NCI-H146 (cell line): ENCODE data around the gene PHF21B.
"Not testable (repeated sequence)": the region's sequence is repeated elsewhere in the genome, so short reads cannot be mapped to it uniquely, and the experiment has no call there.

ENCODE experiments used
- DNase-seq: peaks from one replicate; lab custom pipeline; 2025; lab: John Stamatoyannopoulos, UW

The PHF21B gene

DNA sequence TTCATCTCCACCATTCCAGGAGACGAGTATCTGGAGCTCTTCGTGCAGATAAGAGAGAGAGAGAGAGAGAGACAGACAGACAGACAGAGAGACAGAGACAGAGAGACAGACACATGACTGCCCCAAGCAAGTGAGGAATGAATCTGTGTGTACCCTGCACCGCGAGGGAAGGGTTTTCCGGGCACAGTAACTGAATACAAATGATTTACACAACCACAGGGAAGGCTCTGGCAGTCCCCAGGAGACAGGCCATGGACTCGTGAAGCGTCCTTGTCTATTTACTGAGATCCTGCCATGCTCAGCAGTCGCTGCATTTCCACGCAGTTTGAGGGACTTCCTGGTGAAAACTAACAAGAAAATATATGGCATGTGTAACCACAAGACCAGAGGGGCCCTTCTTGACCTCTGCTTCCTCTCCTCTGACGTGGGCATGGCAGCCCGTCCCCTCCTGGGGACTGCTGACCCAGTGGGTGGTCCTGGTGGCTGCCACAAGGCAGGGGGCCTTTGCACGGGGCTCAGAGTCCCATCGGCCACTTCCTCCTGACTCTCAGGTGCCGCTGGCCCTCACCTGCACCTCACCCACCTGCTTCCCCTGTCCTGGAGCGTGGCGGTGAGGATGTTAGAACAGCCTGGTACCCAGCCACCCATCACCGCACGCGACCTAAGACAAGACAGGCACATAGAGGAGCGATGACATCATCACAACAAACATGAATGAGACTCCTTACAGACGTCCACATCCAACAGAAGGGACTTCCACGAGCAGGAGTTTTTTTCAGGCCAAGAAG lies 75.9 kb downstream of the PHF21B start:
- DNase-seq = peak; percentile 11

DNA sequence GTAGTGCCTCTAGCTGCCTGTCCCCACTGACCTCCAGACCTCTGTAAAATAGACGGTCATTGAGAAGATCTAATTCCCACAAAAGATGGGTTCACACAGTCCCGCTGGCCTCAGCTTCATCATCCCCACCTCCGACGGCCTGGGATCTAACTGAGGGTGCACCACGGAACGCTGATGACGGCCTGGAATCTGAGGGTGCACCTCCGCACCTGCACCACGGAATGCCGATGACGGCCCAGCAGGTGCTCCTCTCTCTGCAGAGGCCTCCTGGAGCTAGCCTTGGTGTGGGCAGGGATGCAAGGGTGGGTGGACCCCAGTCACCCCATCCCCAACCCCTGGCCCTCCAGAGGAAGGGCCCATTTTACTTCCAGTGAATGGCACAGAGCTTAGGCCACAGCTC lies 77.3 kb downstream of the PHF21B start:
- no peak for DNase-seq

DNA sequence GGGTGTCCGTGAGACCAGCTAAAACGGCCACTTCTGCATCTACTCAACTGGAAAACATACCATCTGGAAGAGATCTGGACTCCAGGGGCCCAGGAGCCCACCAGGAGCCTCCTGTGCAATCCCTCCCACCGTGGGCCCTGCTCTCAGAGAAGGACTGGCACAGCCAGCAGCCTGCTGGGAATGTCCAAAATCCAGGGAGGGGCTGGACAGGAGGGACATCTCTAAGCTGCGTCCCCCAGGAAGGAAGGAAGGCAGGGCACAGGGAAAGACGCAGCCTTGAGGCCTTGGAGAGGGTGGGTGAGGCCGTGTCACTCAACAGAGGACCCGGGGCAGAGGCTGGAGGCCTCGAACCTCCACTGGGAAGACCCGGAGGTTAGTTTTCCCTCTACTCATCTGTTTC lies 78.0 kb downstream of the PHF21B start:
- no peak for DNase-seq

DNA sequence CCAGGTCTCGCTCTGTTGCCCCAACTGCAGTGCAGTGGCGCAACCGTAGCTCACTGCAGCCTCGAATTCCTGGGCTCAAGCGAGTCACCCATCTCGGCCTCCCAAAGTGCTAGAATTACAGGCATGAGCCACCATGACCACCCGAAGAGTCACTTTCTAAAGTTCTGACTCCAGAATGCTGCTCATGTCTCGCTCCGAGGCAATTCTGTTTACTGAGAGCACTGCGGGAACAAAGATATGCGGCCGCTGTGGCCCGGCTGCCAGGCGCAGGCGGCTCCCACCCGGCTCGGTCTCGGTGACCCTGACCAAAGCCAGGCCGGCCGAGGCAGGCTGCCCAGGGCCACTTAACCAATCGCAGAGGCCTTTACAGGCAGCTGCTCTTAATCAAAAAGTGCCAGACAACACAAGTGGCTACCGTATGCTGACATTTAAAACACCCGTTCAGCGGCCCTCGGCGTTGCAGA lies 78.7 kb downstream of the PHF21B start:
- no peak for DNase-seq

DNA sequence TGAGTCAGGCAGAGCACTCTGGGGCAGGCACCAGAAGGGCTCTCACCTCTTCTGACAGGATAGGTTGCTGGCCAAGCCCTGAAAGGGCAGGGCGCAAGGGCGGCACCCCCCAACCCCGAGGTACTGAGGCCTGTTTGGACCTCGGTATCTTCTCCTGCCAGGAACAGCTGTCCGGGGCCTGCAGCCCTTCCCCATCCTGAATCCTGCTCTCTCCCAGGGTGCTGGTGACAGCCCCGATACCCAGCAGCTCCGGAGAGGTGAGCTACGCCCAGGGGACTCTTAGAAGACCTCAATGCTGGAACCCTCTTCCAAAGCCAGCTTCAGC lies 79.1 kb downstream of the PHF21B start:
- no peak for DNase-seq

DNA sequence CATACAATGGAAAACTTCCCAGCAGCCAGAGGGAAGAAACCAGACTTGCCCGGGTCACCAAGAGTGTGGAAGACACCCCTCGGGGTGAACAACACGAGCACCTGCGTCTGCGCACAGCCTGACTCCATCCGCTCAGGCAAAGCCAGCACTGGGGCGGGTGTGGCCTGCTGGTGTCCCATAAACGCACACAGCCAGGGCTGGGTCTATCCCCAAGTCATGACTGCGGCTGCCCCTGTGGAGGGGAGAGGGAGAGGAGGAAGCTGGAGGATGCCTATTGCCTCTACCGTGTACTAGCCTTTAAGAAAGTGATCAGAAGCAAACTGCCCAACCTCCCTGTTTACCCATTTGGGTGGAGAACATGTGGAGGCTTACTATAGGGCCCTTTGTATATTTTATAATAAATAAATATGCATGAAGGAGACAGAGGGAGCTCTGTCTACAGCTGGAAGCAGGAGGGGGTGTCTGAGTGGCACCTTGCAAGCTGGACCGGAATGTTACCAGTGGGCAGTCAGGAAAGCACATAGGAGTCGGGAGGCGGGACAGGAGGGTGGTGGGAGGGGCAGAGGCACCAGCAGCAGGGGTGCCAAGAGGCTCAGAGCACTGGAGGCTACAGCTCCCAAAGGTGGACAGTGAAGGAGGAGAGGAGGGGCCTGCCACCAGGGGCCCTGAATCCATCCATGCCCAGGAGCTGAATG lies 79.6 kb downstream of the PHF21B start:
- no peak for DNase-seq

DNA sequence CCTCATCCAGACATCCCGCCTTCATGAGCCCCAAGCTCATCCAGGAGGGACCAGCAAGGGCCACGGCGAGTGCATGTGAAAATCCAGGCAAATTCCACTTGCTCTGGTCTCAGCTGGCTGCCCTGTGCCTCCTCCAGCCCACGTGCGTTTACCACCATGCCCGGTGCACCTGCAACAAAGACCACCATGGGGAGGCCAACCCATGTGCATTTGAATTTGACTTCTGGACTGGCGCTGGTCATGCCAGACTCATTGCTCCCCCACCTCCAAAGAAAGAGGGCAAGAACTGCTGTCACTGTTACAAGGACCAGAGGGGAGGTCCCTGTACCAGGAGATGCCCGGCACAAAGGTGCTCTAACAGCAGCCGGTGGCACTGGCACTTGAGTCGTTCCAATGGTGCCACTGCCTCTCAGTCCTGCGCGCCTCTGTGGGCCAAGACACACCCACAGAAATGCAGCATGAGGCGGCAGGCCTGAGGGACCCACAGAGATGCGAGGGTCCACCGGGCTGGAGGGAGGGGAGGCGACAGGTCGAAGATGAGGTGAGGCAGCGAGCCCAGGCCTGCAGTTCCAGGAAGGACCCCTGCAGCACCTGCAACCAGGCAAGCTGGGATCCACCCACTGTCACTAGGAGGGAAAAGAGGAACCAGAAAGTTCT lies 80.3 kb downstream of the PHF21B start:
- no peak for DNase-seq

DNA sequence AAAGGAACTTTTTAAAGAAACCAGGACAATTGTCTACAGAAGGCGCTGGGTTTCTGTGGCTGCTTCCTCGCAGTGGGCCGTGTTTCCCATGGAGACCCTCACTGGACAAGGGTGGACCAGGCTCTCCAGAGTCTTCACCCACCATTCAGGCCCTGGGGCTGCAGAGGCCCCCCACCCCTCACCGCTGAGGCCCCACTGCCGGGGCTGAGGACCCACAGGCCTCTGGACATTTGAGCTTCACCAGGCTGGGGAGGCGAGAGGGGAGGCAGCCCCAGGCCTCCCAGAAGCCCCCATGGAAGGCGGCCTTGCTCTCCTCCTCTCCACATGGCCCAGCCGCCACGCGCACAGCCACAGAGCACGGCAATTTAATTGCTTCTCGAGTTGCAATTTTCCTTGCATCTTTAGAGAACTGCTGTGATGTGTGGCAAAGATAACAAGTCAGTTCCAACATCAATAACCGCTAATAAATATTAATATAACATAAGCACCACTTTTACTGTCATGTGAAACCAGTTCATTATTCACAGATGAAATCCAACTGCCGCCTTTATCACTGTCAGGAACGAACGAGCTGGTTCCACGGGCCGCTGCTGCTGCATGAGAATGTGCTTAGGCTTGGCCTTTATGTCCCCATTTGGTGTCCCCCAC lies 81.0 kb downstream of the PHF21B start:
- DNase-seq = no peak

DNA sequence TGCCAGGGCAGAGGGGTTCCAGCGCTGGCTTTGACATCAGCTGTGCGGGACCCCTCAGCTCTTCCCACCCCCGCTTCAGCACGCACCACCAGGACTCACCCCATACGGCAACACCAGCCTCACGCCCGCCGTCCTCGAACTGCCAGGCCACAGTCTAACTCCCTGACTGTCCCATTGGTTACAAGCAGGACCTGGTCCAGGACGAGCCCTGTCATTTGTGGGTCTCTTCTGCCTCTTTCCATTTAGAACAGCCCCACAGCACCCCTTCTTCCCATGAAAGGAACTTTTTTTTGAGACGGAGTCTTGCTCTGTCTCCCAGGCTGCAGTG lies 81.7 kb downstream of the PHF21B start:
- no peak for DNase-seq

DNA sequence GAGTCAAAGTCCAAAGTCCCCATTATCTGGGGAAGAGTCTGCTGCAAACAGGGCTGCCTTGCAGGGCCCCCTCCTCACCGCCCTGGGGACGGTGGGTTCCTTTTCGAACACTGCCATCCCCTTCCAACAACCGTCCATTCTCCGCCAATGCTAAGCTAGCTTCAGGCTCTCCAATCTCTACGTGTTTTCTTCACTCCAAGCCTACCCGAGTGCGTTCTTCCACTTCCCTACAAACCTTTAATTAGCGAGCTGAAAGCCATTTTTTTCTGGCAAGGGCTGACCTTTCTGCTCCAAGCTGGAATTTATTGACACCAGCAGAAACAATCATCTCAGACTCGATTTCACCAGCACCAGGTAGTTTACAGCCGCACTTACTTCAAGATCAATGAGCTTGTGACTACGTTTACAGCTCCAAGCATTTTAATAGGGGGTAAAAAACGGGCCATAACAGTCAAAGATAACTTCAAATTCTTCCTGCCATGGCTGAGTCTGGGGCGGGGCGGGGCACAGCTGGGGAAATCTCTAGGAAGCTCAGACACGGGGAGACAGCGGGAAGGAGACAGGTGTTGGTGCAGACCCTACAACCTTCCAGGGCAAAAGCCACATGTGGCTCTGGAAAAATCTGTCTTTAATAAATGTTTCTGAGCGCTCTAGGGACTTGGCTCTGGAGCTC lies 82.2 kb downstream of the PHF21B start:
- DNase-seq = no peak

DNA sequence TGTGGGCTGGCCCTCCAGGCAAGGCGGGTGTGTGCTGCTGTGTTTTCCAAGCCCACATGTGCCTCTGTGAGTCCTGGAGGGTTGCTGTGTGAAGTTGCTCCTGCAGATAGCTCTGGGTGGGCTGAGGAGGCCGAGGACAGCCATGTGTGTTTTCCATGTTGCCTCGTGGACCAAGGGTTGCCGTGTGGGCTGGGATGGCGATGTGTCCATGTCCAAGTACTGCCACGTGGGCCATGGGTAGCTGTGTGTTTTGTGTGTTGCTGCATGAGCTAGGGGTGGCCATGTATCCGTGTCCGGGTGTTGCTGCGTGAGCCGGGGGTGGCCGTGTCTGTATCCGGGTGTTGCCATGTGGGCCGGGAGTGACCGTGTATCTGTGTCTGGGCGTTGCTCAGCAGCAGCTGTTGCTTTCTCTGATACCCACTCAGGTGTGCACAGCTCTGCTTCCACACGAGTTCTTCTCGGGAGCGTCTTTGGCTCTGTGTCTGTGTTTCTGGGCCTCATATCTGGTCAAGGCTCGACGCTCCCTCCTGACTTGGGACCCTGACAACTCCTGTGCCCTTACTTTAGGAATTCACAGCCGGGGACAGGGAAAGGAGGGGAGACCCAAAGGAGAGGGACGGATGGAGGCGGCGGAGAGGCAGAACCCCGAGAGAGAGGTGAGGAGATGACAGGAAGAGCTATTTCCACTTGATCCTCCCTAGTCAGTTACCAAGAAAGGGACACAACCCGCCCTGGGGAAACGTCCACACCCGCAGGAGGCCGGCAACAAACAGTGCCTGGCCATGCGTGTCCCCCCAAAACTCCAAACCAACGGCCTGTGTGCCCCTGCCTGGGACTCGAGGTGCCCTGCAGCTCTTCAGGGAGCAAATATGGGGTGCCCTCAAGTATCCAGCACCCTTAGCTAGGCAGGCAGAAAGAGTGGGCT lies 83.1 kb downstream of the PHF21B start:
- no peak for DNase-seq

DNA sequence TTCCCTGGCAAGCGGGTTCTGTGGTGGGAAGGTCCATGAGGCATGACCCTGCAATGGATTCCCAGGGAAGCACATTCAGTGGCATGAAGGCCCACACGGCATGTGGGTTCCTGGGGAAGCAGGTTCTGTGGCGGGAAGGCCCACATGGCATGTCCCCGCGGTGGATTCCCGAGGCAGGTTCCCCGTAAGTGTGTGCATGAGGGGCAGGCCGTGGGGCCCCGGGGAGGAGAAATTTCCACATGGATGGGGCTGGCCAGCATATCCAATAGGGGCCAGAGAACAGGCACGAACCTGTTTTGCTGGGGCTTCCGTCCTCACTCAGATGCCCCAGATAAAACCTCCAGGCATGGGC lies 83.7 kb downstream of the PHF21B start:
- no peak for DNase-seq

DNA sequence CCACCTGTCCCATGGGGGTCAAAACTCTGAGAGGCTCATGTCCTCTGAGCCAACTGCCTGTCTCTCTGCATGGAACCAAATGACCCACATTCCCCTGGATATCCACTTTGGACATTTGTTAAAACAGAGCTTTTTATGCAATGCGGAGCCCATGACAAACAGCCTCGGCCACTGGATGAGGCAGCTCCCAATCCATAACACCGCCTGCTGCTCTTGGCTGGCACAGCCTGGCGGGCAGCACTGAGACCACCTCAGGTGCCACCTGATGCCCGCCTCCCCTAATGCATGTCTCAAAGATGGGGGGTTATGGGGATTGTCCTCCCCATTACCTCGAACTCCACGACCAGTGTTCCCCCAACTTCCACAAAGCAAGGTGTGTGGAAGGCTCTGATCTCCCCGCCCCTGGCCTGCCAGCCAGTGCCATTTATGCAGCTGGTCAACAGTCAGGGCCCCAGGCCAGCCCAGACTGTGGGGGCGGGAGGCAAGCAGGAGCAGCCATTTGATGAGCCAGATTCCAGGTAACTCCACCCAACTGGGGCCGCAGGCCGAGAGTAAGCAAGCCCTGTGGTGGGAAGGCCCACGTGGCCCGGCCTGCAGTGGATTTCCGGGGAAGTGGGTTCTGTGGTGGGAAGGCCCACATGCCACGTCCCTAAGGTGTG lies 84.2 kb downstream of the PHF21B start:
- DNase-seq = no peak

DNA sequence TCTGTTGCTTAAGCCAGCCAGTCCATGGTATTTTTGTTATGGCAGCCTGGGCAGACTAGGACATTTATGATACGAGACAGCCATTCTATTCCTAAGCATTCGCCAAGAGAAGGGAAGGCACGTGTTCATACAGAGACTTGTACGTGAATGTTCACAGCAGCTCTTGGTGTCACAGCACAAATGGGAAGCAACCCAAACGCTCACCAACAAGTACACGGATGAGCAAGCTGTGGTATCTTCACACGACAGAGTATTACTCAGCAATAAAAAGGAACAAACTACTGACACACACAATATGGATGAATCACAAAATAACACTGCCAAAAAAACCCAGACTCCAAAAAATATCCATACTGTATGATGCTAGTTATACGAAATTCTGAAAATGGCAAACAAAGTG lies 85.1 kb downstream of the PHF21B start:
- DNase-seq = no peak

DNA sequence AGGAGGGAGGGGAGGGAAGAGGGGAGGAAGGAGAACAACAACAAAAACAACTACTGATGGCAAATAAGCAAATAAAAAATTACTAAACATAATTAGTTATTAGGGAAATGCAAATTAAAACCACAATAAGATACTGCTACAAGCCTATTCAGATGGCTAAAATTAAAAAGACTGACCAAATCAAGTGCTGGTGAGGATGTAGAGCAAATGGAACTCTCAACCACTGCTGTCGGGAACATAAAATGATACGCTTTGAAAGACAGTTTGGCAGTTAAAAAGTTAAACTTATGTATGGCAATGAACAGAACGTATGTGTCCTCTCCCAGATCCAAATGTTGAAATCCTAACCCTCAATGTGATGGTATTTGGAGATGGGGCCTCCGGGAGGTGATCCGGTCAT lies 85.7 kb downstream of the PHF21B start:
- DNase-seq = no peak

DNA sequence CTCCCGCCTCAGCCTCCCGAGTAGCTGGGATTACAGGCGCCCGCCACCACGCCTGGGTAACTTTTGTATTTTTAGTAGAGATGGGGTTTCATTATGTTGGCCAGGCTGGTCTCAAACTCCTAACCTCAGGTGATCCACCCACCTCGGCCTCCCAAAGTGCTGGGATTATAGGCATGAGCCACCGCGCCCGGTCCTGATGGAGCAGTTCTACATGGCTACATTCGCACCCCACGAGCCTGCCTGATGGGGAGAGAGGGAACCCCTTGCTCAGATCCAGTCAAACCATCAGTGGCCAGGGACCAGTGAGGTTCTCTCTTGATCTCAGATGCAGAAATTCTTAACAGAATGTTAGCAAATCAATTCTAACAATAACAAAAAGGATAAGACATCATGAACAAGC lies 88.0 kb downstream of the PHF21B start:
- DNase-seq = not testable (repeated sequence)

DNA sequence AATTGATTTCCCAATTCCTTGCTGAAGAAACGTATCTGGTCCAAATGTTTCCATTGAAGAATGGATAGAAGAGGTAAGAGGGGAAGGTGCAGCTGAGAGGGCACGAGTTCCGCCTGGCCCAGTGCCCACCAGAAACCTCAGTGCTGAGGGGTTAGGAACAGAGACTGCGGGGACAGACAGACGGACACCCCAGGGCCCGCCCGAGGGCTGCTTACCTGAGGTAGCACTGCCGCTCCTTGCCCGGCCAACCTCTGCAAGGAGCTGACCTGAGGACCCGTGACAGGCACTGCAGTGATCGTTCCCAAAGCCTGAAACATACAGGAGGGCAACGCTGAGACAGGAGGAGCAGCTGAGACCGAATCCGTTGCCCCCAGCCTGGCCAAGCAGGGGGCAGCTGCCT lies 89.6 kb downstream of the PHF21B start:
- DNase-seq = no peak

DNA sequence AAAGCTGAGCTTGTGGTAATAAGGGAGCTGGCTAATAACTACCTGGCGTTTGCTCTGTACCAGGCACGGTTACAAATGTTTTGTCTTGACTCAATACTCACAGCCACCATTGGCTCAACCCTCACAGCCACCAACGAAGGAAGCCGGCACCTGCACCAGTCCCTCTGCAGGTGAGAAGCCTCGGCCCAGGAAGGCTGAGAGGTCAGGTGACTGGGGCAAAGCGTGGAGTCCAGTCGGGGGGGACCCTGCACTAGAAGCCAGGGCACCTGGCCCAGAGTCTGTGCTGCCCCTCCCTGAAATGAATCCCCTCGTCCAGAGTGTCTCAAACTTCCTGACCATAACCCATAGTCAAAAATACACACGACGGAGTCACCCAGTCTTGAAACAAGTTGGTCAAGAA lies 90.1 kb downstream of the PHF21B start:
- DNase-seq = no peak

DNA sequence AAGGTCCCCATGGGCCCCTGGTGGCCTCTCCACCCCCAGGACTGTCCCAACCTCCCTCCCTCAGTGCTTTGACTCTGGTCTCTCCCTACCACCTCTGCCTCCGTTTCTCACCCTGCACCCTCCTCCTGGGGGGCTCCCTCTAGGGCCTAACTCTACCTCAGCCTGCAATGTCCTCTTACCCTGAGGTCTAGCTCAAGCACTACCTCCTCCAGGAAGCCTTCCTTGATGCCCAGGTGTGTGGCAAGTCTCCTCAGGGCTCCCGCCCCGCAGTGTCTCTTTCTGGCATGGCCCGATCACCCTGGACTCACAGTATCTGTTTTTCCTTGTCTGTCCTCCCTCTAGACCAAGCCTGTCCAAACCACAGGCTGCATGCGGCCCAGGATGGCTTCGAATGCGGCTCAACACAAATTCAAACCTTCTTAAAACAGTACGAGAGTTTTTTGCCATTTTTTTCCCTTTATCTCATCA lies 90.8 kb downstream of the PHF21B start:
- DNase-seq = no peak

DNA sequence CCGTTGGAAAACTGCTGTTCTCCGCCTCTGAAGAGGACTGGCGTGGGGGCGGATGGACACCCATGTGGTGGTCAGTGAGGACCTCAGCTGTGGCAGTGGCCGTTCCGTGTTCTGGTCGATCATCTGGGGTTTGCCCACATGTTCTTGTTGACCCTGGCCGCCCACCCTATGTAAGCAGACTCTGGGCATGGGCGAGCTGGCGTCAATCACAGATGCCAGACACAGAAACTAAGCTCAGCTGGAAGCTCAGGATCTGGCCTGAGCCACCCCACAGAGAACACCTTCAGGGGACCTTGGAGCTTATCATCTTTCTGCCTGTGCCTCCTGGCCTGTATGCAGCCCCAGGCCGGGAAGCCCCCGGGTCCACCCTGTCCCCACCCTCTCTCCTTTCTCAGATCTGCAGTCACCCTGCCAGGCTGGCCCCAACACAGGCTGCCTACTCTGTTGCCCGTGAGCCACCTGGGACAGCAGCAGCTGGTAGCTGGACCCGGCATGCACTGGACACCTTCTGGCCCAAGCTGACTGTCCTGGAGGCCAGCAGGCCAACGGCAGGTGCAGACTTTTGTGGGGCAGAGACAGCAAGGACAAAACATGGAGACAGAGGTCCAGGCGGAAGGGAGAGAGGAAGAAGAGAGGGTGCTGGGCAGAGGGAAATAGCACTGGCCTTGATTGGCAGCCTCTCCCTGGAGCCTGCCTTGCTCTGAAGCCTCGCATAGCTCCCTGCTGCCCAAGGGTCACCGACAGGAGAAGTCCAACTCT lies 91.5 kb downstream of the PHF21B start:
- no peak for DNase-seq
